Activated CD4-positive, alpha-beta memory T cell treated with anti-CD3 and anti-CD28 coated beads, Interleukin-2, amount 10 ng/mL, durations not matched to agents 7 days and 5 days (primary cell): ENCODE measurements around the gene GRK6. TPM values are rescaled to one million over a fixed set of nuclear protein-coding genes. Genes with fewer than 3 reads are reported as not detected.

Experiments used
- CTCF ChIA-PET: fragments of 350-600 bp; sonication (Branson Sonifier 250); formaldehyde crosslinking; loops from one replicate; lab custom pipeline; 2021; ENCODE audit warnings: antibody characterized with exemption, inconsistent platforms; lab: Charles Lee
- POLR2A ChIA-PET: fragments of 350-600 bp; sonication (Branson Sonifier 250); formaldehyde crosslinking; loops from one replicate; lab custom pipeline; 2021; ENCODE audit warnings: antibody characterized with exemption; lab: Charles Lee
- DNase-seq: peaks from one replicate; pipeline ENCODE4 v3.0.0-alpha.2; 2020
- H3K27ac Mint-ChIP-seq: one replicate; pipeline ENCODE4 v1.8.0; 2021; ENCODE audit warnings: mild to moderate bottlenecking, mixed read lengths
- H3K27me3 Mint-ChIP-seq: one replicate; pipeline ENCODE4 v1.8.0; 2021; ENCODE audit warnings: mixed read lengths
- H3K36me3 Mint-ChIP-seq: one replicate; pipeline ENCODE4 v1.8.0; 2021; ENCODE audit warnings: low read depth, mixed read lengths
- H3K4me1 Mint-ChIP-seq: one replicate; pipeline ENCODE4 v1.8.0; 2021; ENCODE audit warnings: mixed read lengths
- H3K4me3 Mint-ChIP-seq: one replicate; pipeline ENCODE4 v1.8.0; 2021; ENCODE audit warnings: mild to moderate bottlenecking, mixed read lengths
- H3K9me3 Mint-ChIP-seq: one replicate; pipeline ENCODE4 v1.8.0; 2021; ENCODE audit warnings: mixed read lengths
- total RNA-seq, 2 experiments: library from RNA; stranded (reverse); gene quantifications; one replicate each; pipeline ENCODE4 v1.2.3, GENCODE V29; 2021

The GRK6 gene
- total RNA-seq, 2 experiments from 2014 or later, result 206 to 208 TPM

DNA sequence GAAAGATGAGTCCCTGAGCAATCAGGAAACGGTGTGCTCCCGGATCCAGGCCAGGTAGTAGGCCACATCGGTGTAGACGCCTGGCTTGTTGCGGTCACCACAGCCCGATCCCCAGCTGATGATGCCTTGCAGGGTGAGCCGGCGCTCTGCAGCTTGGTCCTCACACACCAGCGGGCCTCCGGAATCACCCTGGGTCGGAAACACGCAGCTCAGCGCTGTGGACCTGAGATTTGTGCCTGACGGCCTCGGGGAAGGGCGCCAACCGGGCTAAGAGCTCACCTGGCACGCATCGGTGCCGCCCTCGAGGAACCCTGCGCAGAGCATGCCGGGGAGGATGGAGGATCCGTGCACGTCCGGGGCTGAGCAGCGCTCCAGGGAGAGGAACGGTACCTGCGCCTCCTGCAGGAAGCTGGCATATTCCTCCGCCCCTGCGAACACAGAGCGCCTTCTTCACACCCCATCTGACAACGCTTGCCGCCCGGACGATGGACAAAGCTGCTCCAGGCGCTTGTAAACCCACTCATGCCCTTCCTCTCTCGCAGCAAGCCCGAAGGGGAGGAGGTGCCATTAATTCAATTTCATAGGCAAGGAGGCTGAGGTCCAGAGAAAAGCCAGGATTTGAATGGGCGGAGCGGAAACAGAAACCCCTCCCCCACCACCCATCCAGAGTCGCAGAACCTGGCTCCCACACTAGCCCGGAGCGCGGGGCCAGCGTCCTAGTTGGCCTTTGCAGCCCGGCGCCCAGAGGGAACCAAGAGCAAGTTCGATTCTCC is 24.0 kb upstream of the GRK6 start:
- Mint-ChIP-seq H3K9me3 (no peaks in the 10 kb centered on the region), H3K27ac (no peak overlapping the region), H3K4me3 (peak overlapping the region; percentile 75), H3K27me3 (peaks cover 37% of the 10 kb centered on the region), H3K4me1 (peaks cover 39% of the 10 kb centered on the region), H3K36me3 (no peaks in the 10 kb centered on the region)
- CTCF ChIA-PET, result interaction anchor here (0.7 to 11.1 kb wide), 22 partner anchors 11 to 300 kb away, joined by 3 to 467 read pairs (median 13); partner anchors contain the start of genes GRK6, LMAN2, MXD3 and PDLIM7
- peak; percentile 74 for DNase-seq
- POLR2A ChIA-PET, result interaction anchor here (0.9 to 17.5 kb wide), 16 partner anchors 10 to 100 kb away, joined by 3 to 463 read pairs (median 10); partner anchors contain the start of genes GRK6, LMAN2, MXD3 and PDLIM7

GRCh38 chr5:177403102-177403791 is 23.2 kb upstream of the GRK6 start:
- H3K27ac Mint-ChIP-seq, result no peak overlapping the region
- H3K4me3 Mint-ChIP-seq, result peak overlapping the region; percentile 75
- ChIA-PET CTCF (interaction anchor here (0.6 to 11.1 kb wide), 37 partner anchors 11 to 301 kb away, joined by 3 to 467 read pairs (median 6); partner anchors contain the start of genes GRK6, LMAN2, MXD3 and PDLIM7), POLR2A (interaction anchor here (0.9 to 17.5 kb wide), 18 partner anchors 9 to 99 kb away, joined by 3 to 463 read pairs (median 10); partner anchors contain the start of genes GRK6, LMAN2, MXD3 and PDLIM7)
- peaks cover 37% of the 10 kb centered on the region for H3K27me3 Mint-ChIP-seq
- no peaks in the 10 kb centered on the region for H3K36me3 Mint-ChIP-seq
- H3K4me1 Mint-ChIP-seq, result peaks cover 39% of the 10 kb centered on the region
- peak; percentile 55 for DNase-seq
- no peaks in the 10 kb centered on the region for H3K9me3 Mint-ChIP-seq

DNA sequence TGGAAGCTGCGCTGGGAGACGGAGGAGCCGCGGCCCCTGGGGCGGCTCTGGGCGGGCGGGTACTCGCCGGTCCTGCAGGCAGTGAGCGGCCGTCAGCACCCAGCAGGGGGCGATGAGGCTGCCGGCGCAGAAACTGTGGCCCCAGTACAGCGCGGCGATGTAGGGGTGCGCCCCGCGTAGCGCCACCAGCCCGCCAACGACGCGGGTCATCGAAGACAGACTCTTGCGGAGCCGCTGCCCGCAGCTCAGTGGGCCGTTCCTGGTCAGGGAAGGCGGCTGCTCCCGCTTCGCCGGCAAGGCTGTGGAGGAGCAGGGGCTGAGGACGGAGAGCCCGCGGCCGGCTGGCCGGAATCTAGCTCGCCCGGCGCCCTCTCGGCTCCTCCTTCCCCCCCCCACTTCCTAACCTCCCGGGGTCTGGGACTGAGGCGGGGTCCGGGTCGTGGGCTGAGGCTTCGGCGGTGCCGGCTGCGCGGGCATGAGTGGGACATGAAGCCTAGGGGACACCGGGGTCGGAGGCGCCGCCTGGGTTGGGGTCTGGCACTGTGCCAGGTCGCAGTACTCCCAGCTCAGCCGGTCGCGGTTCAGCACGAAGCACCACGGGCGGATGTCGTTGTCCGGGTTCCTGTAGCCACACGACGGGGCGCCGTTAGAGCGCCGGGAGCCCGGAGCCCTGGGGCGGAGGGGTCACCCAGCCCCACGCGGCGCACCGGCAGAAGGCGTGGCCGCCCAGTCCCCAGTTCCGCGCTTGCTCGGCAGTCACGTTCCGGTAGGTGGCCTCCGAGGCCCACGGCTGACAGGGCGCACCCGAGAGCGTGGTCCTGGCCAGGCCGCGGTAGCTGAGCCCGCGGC is 22.5 kb upstream of the GRK6 start:
- peaks cover 36% of the 10 kb centered on the region for H3K27me3 Mint-ChIP-seq
- DNase-seq, result peak; percentile 86
- POLR2A ChIA-PET, result interaction anchor here (0.6 to 17.5 kb wide), 20 partner anchors 9 to 94 kb away, joined by 3 to 463 read pairs (median 8); partner anchors contain the start of genes GRK6, LMAN2, MXD3 and PDLIM7
- H3K4me1 Mint-ChIP-seq, result peaks cover 39% of the 10 kb centered on the region
- H3K4me3 Mint-ChIP-seq, result peak overlapping the region; percentile 75
- H3K36me3 Mint-ChIP-seq, result no peaks in the 10 kb centered on the region
- CTCF ChIA-PET, result interaction anchor here (0.6 to 11.1 kb wide), 36 partner anchors 10 to 293 kb away, joined by 3 to 467 read pairs (median 7); partner anchors contain the start of genes GRK6, LMAN2, PDLIM7 and PRR7
- no peak overlapping the region for H3K27ac Mint-ChIP-seq
- H3K9me3 Mint-ChIP-seq, result no peaks in the 10 kb centered on the region

GRCh38 chr5:177404641-177405179 is 21.8 kb upstream of the GRK6 start:
- POLR2A ChIA-PET, result interaction anchor here (0.6 to 17.5 kb wide), 15 partner anchors 8 to 94 kb away, joined by 3 to 463 read pairs (median 10); partner anchors contain the start of genes GRK6, MXD3 and PRR7

DNA sequence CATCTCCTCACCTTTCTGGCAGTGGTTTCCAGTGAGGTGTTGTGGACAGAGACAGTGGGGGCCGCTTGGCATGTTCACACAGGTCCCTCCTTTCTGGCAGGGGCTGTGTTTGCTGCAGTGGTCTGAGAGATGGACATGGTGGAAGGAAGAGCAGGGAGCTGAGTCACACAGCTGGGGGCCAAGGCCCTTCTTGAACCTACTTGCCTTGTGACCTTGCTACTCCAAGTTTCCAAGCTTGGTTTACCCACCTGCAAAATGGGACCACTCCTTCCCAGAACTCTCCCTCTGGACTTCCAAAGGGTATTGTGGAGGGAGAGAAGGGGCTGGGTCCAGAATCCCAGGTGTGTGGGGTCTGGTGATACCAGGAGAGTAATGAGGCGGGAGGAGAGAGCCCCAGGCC is 21.2 kb upstream of the GRK6 start:
- DNase-seq, result no peak
- Mint-ChIP-seq H3K4me3 (peak overlapping the region; percentile 48), H3K36me3 (no peaks in the 10 kb centered on the region), H3K27ac (no peak overlapping the region), H3K4me1 (peaks cover 42% of the 10 kb centered on the region), H3K27me3 (peaks cover 34% of the 10 kb centered on the region), H3K9me3 (no peaks in the 10 kb centered on the region)
- CTCF ChIA-PET, result interaction anchor here (1.0 to 11.1 kb wide), 10 partner anchors 9 to 291 kb away, joined by 3 to 467 read pairs (median 26); partner anchors contain the start of genes GRK6, PDLIM7 and PRR7
- POLR2A ChIA-PET, result interaction anchor here (1.5 to 17.5 kb wide), 6 partner anchors 13 to 52 kb away, joined by 5 to 463 read pairs (median 74); partner anchors contain the start of genes GRK6 and PRR7

More at GRCh38 chr5:177404641-177405179, 21.8 kb upstream of the GRK6 start:
- no peaks in the 10 kb centered on the region for H3K36me3 Mint-ChIP-seq
- H3K9me3 Mint-ChIP-seq, result no peaks in the 10 kb centered on the region
- H3K27ac Mint-ChIP-seq, result no peak overlapping the region
- H3K27me3 Mint-ChIP-seq, result peaks cover 36% of the 10 kb centered on the region
- DNase-seq, result no peak
- peak overlapping the region; percentile 48 for H3K4me3 Mint-ChIP-seq
- H3K4me1 Mint-ChIP-seq, result peaks cover 42% of the 10 kb centered on the region
- CTCF ChIA-PET, result interaction anchor here (0.6 to 11.1 kb wide), 27 partner anchors 9 to 290 kb away, joined by 3 to 467 read pairs (median 8); partner anchors contain the start of genes GRK6, PDLIM7 and PRR7

DNA sequence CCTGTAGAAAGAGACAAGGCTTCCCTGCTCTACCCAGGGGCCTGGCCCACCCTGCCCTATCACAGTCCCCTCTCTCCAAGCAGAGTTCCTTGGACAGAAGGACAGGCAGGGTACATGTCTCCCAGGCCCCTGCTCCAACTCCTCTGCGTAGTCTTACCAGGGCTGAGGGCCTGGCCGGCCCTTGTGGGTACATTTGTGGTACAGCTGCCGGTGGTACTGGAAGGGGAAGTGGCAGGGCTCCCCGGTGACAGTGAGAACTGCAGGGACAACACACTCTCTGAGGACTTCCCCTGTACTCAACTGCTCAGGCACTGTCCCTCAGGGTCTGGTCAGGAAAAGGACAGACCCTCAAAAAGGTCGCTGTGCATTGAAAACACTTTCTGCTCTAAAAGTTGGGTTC is 20.7 kb upstream of the GRK6 start:
- Mint-ChIP-seq H3K9me3 (no peaks in the 10 kb centered on the region), H3K36me3 (no peaks in the 10 kb centered on the region), H3K4me3 (no peak overlapping the region), H3K27me3 (peaks cover 34% of the 10 kb centered on the region), H3K27ac (no peak overlapping the region), H3K4me1 (peaks cover 47% of the 10 kb centered on the region)
- POLR2A ChIA-PET, result interaction anchor here (2.3 to 17.5 kb wide), 4 partner anchors 22 to 51 kb away, joined by 11 to 463 read pairs (median 234); partner anchors contain the start of genes GRK6 and PRR7
- DNase-seq, result peak; percentile 30
- CTCF ChIA-PET, result interaction anchor here (3.9 to 11.1 kb wide), 4 partner anchors 14 to 292 kb away, joined by 15 to 467 read pairs (median 225); partner anchors contain the start of genes GRK6 and PRR7

DNA sequence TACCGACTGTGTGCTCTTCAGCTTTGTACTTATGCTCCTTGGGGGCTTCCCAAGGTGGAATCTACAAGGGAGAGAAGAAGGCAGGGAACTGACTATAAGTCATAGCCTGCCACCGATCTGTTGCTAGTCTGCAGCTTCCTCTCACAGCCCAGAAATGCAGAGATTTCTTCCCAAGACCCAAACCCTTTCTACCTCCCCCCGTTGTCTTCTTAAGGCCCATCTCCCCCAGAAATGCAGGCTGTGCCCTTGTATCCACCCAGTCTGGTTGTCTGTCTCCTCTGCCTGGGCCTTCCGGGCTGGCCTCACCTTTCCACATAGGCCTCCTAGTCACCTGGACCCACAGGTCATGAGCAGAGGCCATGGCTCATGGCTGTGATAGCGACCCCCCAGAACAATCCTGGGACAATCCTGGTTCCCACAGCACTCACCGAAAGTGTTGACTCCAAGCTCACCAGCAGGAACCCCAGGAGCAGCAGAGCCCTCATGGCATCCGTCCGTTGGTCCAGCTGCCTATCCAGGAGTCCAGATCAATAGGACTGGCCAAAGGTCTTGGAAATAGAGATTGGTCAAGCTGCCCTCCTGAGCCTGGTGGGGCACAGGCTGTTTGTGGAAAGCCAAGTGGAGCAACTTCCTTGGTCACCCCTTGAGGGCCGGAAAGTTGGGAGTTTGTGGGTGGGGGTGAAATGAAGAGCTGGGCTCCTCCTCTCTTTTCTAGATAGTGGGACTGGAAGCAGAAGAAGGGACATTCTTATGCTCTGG is 17.3 kb upstream of the GRK6 start, which contains the start of gene F12:
Gene F12 (minus strand): TSS at position 522 of the 759 bp plus-strand sequence. CDS start 37 bp downstream, at position 485.
- ChIA-PET CTCF (interaction anchor here (1.0 to 11.1 kb wide), 6 partner anchors 9 to 93 kb away, joined by 3 to 467 read pairs (median 5); partner anchors contain the start of gene PRR7), POLR2A (interaction anchor here (1.2 to 17.5 kb wide), 6 partner anchors 19 to 57 kb away, joined by 4 to 463 read pairs (median 6); partner anchors contain the start of genes GRK6, LMAN2 and PRR7)
- Mint-ChIP-seq H3K36me3 (no peaks in the 10 kb centered on the region), H3K4me3 (no peak within 1 kb of the TSS), H3K4me1 (peaks cover 53% of the 10 kb centered on the region), H3K27me3 (peaks cover 9% of the 10 kb centered on the region), H3K27ac (no peak within 1 kb of the TSS), H3K9me3 (no peaks in the 10 kb centered on the region)
- DNase-seq, result no peak

- Mint-ChIP-seq H3K9me3 (no peaks in the 10 kb centered on the region), H3K36me3 (no peaks in the 10 kb centered on the region), H3K4me3 (no peak overlapping the region), H3K27ac (no peak overlapping the region), H3K4me1 (peaks cover 46% of the 10 kb centered on the region), H3K27me3 (peaks cover 9% of the 10 kb centered on the region)
- no peak for DNase-seq
- CTCF ChIA-PET, result interaction anchor here (0.8 to 11.1 kb wide), 2 partner anchors 18 to 39 kb away, joined by 3 to 467 read pairs; partner anchors contain the start of gene PRR7
- POLR2A ChIA-PET, result interaction anchor here (17.5 kb wide), 2 partner anchors 17 to 33 kb away, joined by 371 to 463 read pairs; partner anchors contain the start of genes GRK6 and PRR7
Measured at GRCh38 chr5:177410575-177410974, 15.9 kb upstream of the GRK6 start.

- Mint-ChIP-seq H3K9me3 (no peaks in the 10 kb centered on the region), H3K4me1 (peaks cover 39% of the 10 kb centered on the region), H3K27ac (peak overlapping the region; percentile 77), H3K27me3 (no peaks in the 10 kb centered on the region), H3K36me3 (no peaks in the 10 kb centered on the region), H3K4me3 (peak overlapping the region; percentile 55)
- no peak for DNase-seq
- CTCF ChIA-PET, result interaction anchor here (1.2 to 4.7 kb wide), 5 partner anchors 9 to 43 kb away, joined by 4 to 40 read pairs (median 6); no protein-coding TSS in a partner anchor
- POLR2A ChIA-PET, result interaction anchor here (1.1 to 17.5 kb wide), 6 partner anchors 9 to 100 kb away, joined by 3 to 463 read pairs (median 12); partner anchors contain the start of genes GRK6 and PRR7
Measured at GRCh38 chr5:177412603-177413233, 13.8 kb upstream of the GRK6 start.

DNA sequence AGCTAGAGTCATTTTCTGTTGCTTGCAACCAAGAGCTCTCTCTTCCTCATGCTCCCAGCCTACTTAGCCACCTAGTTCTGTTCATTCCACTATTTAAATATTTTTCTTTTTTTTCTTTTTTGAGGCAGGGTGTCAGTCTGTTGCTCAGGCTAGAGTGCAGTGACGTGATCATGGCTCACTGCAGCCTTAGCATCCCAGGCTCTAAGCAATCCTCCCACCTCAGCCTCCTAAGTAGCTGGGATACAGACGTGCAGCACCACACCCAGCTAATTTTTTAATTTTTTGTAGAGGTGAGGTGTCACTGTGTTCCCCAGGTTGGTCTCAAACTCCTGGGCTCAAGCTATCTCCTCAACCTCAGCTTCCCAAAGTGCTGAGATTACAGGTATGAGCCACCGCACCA is 12.0 kb upstream of the GRK6 start:
- ChIA-PET POLR2A (interaction anchor here (17.5 kb wide), 2 partner anchors 13 to 29 kb away, joined by 371 to 463 read pairs; partner anchors contain the start of genes GRK6 and PRR7), CTCF (interaction anchor here (1.0 to 4.7 kb wide), 4 partner anchors 11 to 41 kb away, joined by 3 to 40 read pairs (median 6); no protein-coding TSS in a partner anchor)
- Mint-ChIP-seq H3K27ac (no peak overlapping the region), H3K36me3 (no peaks in the 10 kb centered on the region), H3K27me3 (no peaks in the 10 kb centered on the region), H3K9me3 (no peaks in the 10 kb centered on the region), H3K4me1 (peaks cover 38% of the 10 kb centered on the region), H3K4me3 (no peak overlapping the region)
- no peak for DNase-seq
